ENCODE results near the gene HAGHL.

The HAGHL gene

DNA sequence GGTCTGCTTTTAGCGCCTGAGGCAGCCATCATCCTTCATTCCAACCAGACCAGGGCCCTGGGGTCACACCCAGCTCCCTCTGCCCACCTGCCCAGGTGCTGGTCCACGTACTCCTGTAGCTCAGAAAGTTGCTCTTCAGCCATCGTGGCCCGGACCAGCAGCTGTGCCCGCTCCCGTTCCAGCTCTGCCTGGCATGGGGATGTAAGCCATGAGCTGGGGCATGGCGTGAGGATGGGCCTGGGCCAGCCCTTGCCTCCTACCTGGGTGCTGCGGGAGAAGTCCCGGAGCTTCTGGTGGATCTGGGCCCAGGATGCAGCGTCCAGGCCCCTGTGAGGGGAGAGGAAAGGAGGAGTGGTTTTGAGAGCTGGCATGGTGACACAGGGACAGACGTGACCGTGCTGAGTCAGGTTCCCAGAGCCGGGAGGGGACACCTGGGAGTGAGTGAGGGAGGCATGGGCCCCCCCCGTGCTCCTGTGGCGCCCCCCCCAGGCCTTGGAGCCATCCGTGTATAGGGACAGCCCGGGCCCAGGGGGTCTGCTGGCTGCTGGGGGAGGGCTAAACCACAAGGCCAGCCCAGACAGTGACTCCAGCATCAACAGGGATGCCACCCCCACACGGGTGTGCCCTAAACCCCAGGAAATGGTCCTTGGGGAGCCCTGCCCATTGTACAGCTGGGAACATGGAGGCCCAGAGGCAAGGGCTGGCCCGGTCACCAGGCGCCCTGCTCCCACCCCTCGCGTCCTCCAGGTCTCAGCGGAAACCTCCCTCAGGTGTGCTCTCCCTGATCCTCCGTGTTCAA, 3.9 kb upstream of the HAGHL start:
- H3K4me1 ChIP-seq (ENCODE audit: control insufficient read depth, insufficient read depth, low read length): peaks cover 11% of the 10 kb centered on the region

DNA sequence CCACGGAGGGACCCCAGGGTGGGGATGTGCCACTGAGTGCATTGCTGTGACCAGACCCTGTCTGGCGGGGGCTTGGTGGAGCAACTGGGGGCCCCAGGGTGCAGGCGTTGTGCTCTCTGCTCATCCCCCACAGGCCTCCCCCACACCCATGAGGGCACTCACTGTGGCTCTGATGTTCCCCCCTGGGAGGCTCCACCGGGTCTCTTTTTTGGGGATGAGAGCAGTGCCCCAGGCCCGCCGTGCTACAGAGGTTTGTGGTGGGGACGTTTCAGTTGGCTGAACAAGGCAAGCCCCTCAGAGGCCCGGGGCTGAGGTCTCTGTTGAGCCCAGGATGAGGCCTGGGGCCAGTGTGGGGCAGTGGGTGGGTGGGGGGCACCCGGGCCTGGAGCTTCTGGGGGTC, 3.2 kb upstream of the HAGHL start:
- no peak overlapping the region for H3K4me3 ChIP-seq (ENCODE audit: low read depth, low read length)
- ChIA-PET POLR2A (interaction anchor here (1.0 to 2.1 kb wide), 4 partner anchors 7 to 77 kb away, joined by 3 to 8 read pairs (median 4); partner anchors contain the start of gene GNG13), CTCF (interaction anchor here (0.6 to 4.8 kb wide), 2 partner anchors 10 to 19 kb away, joined by 3 to 38 read pairs; partner anchors contain the start of gene METRN)
- TF ChIP-seq ZNF133 (tag by site-specific recombination; IDR thresholded peaks at IDR 0.05): no peak
- TF ChIP-seq, protein P1, sequence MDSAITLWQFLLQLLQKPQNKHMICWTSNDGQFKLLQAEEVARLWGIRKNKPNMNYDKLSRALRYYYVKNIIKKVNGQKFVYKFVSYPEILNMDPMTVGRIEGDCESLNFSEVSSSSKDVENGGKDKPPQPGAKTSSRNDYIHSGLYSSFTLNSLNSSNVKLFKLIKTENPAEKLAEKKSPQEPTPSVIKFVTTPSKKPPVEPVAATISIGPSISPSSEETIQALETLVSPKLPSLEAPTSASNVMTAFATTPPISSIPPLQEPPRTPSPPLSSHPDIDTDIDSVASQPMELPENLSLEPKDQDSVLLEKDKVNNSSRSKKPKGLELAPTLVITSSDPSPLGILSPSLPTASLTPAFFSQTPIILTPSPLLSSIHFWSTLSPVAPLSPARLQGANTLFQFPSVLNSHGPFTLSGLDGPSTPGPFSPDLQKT (IDR thresholded peaks at IDR 0.05; ENCODE audit: borderline replicate concordance, low read depth, low read length): no peak
- TF ChIP-seq IKZF3 (tag by site-specific recombination; IDR thresholded peaks at IDR 0.05): no peak
- TF ChIP-seq, protein P2, sequence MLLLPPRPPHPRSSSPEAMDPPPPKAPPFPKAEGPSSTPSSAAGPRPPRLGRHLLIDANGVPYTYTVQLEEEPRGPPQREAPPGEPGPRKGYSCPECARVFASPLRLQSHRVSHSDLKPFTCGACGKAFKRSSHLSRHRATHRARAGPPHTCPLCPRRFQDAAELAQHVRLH (tag by site-specific recombination; IDR thresholded peaks at IDR 0.05): no peak
- TF ChIP-seq TCF7L2 (IDR thresholded peaks at IDR 0.05; ENCODE audit: borderline replicate concordance, low read depth, low read length): no peak
- TF ChIP-seq SALL2 (tag by site-specific recombination; IDR thresholded peaks at IDR 0.05; ENCODE audit: borderline replicate concordance): no peak
- TF ChIP-seq ZBTB8A (tag by site-specific recombination; IDR thresholded peaks at IDR 0.05): no peak
- no peak for TF ChIP-seq ZNF544 (tag by site-specific recombination; IDR thresholded peaks at IDR 0.05)
- no peak for TF ChIP-seq ZNF184 (tag by site-specific recombination; IDR thresholded peaks at IDR 0.05)
- TF ChIP-seq ZNF747 (tag by site-specific recombination; IDR thresholded peaks at IDR 0.05): no peak
- no peaks in the 10 kb centered on the region for H3K9me3 ChIP-seq (ENCODE audit: control insufficient read depth, insufficient read depth, low read depth, low read length)
- H3K36me3 ChIP-seq (ENCODE audit: control insufficient read depth in 2 of 2, insufficient read depth in 1 of 2, low read length in 2 of 2): peaks cover 0 to 5% of the 10 kb centered on the region in 2 experiments; a peak in 1 of 3 replicates
- peaks cover 11% of the 10 kb centered on the region for H3K4me1 ChIP-seq (ENCODE audit: control insufficient read depth, insufficient read depth, low read length)
- no peak overlapping the region for H3K27ac ChIP-seq (ENCODE audit: extremely low read depth, low read depth, low read length)

More for the DNA sequence above, 3.9 kb upstream of the HAGHL start:
- no peaks in the 10 kb centered on the region for H3K9me3 ChIP-seq (ENCODE audit: control insufficient read depth, insufficient read depth, low read depth, low read length)
- CTCF ChIA-PET: interaction anchor here (1.1 to 4.8 kb wide), 2 partner anchors 10 to 18 kb away, joined by 4 to 38 read pairs; partner anchors contain the start of genes CIAO3 and METRN
- no peak overlapping the region for H3K27ac ChIP-seq (ENCODE audit: extremely low read depth, low read depth, low read length)
- H3K36me3 ChIP-seq (ENCODE audit: control insufficient read depth in 2 of 2, insufficient read depth in 1 of 2, low read length in 2 of 2): peaks cover 0 to 5% of the 10 kb centered on the region in 2 experiments; a peak in 1 of 3 replicates
- no peak overlapping the region for H3K4me3 ChIP-seq (ENCODE audit: low read depth, low read length)
- POLR2A ChIA-PET: interaction anchor here (0.6 to 2.5 kb wide), 4 partner anchors 17 to 78 kb away, joined by 3 to 13 read pairs (median 5); partner anchors contain the start of genes CIAO3 and GNG13
- TF ChIP-seq GLIS1 (tag by site-specific recombination; IDR thresholded peaks at IDR 0.05) (peak; percentile 22; the same call in 1 of the 2 replicates), EGR2 (tag by site-specific recombination; IDR thresholded peaks at IDR 0.05; ENCODE audit: low read depth) (no peak), ZNF670 (tag by site-specific recombination; IDR thresholded peaks at IDR 0.05; ENCODE audit: low read depth) (no peak), ZBTB1 (tag by site-specific recombination; IDR thresholded peaks at IDR 0.05) (no peak), MZF1 (tag by site-specific recombination; IDR thresholded peaks at IDR 0.05; ENCODE audit: borderline replicate concordance) (no peak), ZNF558 (tag by site-specific recombination; IDR thresholded peaks at IDR 0.05) (no peak), RBAK (tag by site-specific recombination; IDR thresholded peaks at IDR 0.05) (no peak)
- TF ChIP-seq, protein P3, sequence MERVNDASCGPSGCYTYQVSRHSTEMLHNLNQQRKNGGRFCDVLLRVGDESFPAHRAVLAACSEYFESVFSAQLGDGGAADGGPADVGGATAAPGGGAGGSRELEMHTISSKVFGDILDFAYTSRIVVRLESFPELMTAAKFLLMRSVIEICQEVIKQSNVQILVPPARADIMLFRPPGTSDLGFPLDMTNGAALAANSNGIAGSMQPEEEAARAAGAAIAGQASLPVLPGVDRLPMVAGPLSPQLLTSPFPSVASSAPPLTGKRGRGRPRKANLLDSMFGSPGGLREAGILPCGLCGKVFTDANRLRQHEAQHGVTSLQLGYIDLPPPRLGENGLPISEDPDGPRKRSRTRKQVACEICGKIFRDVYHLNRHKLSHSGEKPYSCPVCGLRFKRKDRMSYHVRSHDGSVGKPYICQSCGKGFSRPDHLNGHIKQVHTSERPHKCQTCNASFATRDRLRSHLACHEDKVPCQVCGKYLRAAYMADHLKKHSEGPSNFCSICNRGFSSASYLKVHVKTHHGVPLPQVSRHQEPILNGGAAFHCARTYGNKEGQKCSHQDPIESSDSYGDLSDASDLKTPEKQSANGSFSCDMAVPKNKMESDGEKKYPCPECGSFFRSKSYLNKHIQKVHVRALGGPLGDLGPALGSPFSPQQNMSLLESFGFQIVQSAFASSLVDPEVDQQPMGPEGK (tag by site-specific recombination; IDR thresholded peaks at IDR 0.05): peak; percentile 52; the same call in 1 of the 2 replicates
- TF ChIP-seq, protein P4, sequence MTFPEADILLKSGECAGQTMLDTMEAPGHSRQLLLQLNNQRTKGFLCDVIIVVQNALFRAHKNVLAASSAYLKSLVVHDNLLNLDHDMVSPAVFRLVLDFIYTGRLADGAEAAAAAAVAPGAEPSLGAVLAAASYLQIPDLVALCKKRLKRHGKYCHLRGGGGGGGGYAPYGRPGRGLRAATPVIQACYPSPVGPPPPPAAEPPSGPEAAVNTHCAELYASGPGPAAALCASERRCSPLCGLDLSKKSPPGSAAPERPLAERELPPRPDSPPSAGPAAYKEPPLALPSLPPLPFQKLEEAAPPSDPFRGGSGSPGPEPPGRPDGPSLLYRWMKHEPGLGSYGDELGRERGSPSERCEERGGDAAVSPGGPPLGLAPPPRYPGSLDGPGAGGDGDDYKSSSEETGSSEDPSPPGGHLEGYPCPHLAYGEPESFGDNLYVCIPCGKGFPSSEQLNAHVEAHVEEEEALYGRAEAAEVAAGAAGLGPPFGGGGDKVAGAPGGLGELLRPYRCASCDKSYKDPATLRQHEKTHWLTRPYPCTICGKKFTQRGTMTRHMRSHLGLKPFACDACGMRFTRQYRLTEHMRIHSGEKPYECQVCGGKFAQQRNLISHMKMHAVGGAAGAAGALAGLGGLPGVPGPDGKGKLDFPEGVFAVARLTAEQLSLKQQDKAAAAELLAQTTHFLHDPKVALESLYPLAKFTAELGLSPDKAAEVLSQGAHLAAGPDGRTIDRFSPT (tag by site-specific recombination; IDR thresholded peaks at IDR 0.05): peak; percentile 4; the same call in 1 of the 2 replicates

Data from HEK293 (cell line).